SH-SY5Y (cell line): ENCODE measurements around the gene PCYT1A.

Experiments used
- GATA2 ChIP-seq: IDR thresholded peaks from 2 replicates; pipeline ENCODE4 v1.6.1; 2011; ENCODE audit warnings: mild to moderate bottlenecking, low read depth, low read length
- GATA3 ChIP-seq: IDR thresholded peaks from 2 replicates; pipeline ENCODE4 v1.6.1; 2011; ENCODE audit warnings: low read depth, mild to moderate bottlenecking, low read length, moderate library complexity

DNA sequence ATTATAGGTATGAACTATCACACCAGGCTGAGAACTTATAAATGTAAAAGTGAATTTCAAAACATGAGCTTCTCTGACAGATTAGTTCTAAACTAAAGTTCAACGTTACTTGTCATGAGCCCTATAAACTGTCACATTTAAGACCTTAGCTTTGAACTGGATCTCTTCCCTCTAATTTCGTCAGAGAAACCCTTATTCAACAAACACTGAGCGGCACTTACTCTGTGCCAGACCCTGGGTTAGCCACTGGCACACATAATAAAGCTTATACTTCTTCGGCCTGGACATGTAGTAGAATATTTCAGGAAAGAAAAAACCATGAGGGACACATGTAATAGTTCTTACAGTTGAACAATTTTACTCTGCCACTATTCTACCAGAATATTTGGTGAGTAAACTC is 5.6 kb downstream of the PCYT1A start:
- TF ChIP-seq GATA2 (no peak), GATA3 (no peak)
